Endodermal cell (in vitro differentiated cells): Measurements from ENCODE around the gene SDK2. TPM values are rescaled to one million over a fixed set of nuclear protein-coding genes. Genes with fewer than 3 reads are reported as not detected.

Experiments used
- DNase-seq: peaks from one replicate; pipeline ENCODE4 v3.0.0-alpha.2; 2017
- H3K27ac ChIP-seq: 2 replicates; pipeline ENCODE4 v1.5.1; 2013; ENCODE audit warnings: mild to moderate bottlenecking, low read depth, low read length, moderate library complexity
- H3K27me3 ChIP-seq: 2 replicates; pipeline ENCODE4 v1.6.1; 2013; ENCODE audit warnings: mild to moderate bottlenecking, low read length, moderate library complexity; ENCODE audit not compliant: insufficient read depth, control insufficient read depth, poor library complexity, severe bottlenecking
- H3K36me3 ChIP-seq: 2 replicates; pipeline ENCODE4 v1.7.0; 2013; ENCODE audit warnings: mild to moderate bottlenecking, low read length, moderate library complexity; ENCODE audit not compliant: control insufficient read depth, insufficient read depth
- H3K4me1 ChIP-seq: one replicate; pipeline ENCODE4 v1.7.0; 2013; ENCODE audit warnings: low read length; ENCODE audit not compliant: control insufficient read depth, insufficient read depth
- H3K4me3 ChIP-seq: 2 replicates; pipeline ENCODE4 v1.5.1; 2013; ENCODE audit warnings: mild to moderate bottlenecking, low read length, moderate library complexity
- H3K9ac ChIP-seq: 2 replicates; pipeline ENCODE4 v1.6.1; 2013; ENCODE audit warnings: mild to moderate bottlenecking, low read length, moderate library complexity; ENCODE audit not compliant: poor library complexity, severe bottlenecking; ENCODE audit errors: extremely low read depth
- H3K9me3 ChIP-seq: 2 replicates; pipeline ENCODE4 v1.6.1; 2013; ENCODE audit warnings: mild to moderate bottlenecking, low read length, moderate library complexity; ENCODE audit not compliant: control insufficient read depth
- H3K27ac Mint-ChIP-seq: 2 replicates; pipeline ENCODE4 v1.8.0; 2020; ENCODE audit warnings: mixed read lengths
- H3K27me3 Mint-ChIP-seq: 2 replicates; pipeline ENCODE4 v1.8.0; 2021; ENCODE audit warnings: mild to moderate bottlenecking, mixed read lengths; ENCODE audit not compliant: insufficient read depth
- H3K36me3 Mint-ChIP-seq: 2 replicates; pipeline ENCODE4 v1.8.0; 2020; ENCODE audit warnings: low read depth, mixed read lengths
- H3K4me1 Mint-ChIP-seq: 2 replicates; pipeline ENCODE4 v1.8.0; 2020; ENCODE audit warnings: mixed read lengths
- H3K4me3 Mint-ChIP-seq: 2 replicates; pipeline ENCODE4 v1.8.0; 2020; ENCODE audit warnings: mild to moderate bottlenecking, moderate library complexity, mixed read lengths
- H3K9me3 Mint-ChIP-seq: 2 replicates; pipeline ENCODE4 v1.8.0; 2020; ENCODE audit warnings: mild to moderate bottlenecking, mixed read lengths
- whole genome bisulfite sequencing, 2 experiments: methylation state at CpG; one replicate each; pipeline versions ENCODE4 v1.1.5 to v1.1.7; 2013; ENCODE audit warnings: missing lambda C conversion rate in 2 of 2, mixed read lengths in 1 of 2; ENCODE audit not compliant: insufficient coverage in 1 of 2, insufficient read length in 1 of 2; 5-methylcytosine and 5-hydroxymethylcytosine counted together
- total RNA-seq, 2 donors: library from RNA; stranded (reverse); fragmentation: NEBNext Ultra II Directional in 1 of 2; extraction: Animal tissue kit (Norgen Biotek cat#: 25700) in 1 of 2; gene quantifications; 2 replicates in 1 of 2; 3 replicates in 1 of 2; pipeline ENCODE4 v1.2.1, GENCODE V29; 2021
- TF ChIP-seq, protein P1 (sequence below): fragments of 200-600 bp; sonication (generic); conservative IDR thresholded peaks from 2 replicates; pipeline ENCODE4 v1.5.0; 2021; ENCODE audit warnings: antibody characterized with exemption, mild to moderate bottlenecking

SDK2 gene
- total RNA-seq, 2 donors from 2014 or later = 5.9 to 7.0 TPM

DNA sequence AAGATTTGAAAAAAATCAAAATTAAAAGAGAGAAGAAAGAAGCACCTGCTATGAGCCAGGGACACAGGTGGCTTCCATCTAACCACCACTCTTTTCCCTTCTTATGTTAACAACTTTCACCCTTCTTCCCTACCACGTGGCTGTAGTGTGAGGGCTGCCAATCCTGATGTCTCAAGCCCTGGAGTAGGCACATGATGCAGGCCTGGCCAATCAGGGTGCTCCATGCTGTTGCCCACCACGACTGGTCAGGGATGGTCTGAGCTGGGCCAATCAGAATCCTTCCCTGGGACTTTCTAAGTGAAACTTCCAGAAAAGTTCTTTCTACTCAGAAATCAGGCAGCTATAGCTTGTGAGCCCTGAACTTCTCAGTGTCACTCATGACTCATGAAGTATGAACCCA, 140.7 kb downstream of the SDK2 start:
- H3K36me3 Mint-ChIP-seq = peaks cover 3% of the 10 kb centered on the region
- peaks cover 3% of the 10 kb centered on the region for H3K27me3 Mint-ChIP-seq
- H3K27ac Mint-ChIP-seq = no peak overlapping the region
- Histone ChIP-seq H3K27me3 (peaks cover 8% of the 10 kb centered on the region), H3K4me3 (no peak overlapping the region), H3K36me3 (no peaks in the 10 kb centered on the region), H3K9me3 (no peaks in the 10 kb centered on the region), H3K4me1 (no peaks in the 10 kb centered on the region), H3K9ac (no peak overlapping the region), H3K27ac (no peak overlapping the region)
- TF ChIP-seq, protein P1, sequence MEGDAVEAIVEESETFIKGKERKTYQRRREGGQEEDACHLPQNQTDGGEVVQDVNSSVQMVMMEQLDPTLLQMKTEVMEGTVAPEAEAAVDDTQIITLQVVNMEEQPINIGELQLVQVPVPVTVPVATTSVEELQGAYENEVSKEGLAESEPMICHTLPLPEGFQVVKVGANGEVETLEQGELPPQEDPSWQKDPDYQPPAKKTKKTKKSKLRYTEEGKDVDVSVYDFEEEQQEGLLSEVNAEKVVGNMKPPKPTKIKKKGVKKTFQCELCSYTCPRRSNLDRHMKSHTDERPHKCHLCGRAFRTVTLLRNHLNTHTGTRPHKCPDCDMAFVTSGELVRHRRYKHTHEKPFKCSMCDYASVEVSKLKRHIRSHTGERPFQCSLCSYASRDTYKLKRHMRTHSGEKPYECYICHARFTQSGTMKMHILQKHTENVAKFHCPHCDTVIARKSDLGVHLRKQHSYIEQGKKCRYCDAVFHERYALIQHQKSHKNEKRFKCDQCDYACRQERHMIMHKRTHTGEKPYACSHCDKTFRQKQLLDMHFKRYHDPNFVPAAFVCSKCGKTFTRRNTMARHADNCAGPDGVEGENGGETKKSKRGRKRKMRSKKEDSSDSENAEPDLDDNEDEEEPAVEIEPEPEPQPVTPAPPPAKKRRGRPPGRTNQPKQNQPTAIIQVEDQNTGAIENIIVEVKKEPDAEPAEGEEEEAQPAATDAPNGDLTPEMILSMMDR = no peak
- H3K9me3 Mint-ChIP-seq = no peaks in the 10 kb centered on the region
- H3K4me3 Mint-ChIP-seq = no peak overlapping the region
- DNase-seq = no peak
- 41% methylated on average over 2 of the region's 2 CpGs; no CpG with 5 or more reads in 1 of the 2 experiments for whole genome bisulfite sequencing, 2 experiments
- peaks cover 14% of the 10 kb centered on the region for H3K4me1 Mint-ChIP-seq

DNA sequence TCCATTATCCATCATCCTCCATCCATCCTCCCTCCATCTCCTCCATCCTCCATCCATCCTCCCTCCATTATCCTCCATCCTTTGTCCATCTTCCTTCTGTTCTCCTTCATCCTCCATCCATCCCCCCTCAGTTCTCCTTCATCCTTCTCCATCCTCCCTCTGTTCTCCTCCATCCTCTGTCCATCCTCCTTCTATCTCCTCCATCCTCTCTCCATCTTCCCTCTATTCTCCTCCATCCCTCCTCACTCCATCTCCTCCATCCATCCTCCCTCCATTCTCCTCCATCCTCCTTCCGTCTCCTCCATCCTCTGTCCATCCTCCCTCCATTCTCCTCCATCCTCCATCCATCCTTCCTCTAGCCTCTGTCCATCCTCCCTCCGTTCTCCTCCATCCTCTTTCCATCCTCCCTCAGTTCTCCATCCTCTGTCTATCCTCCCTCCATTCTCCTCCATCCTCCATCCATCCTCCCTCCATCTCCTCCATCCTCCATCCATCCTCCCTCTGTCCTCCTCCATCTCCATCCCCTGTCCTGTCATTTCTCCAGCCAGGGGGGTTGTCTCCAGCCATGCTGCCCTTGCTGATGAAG, 143.7 kb downstream of the SDK2 start:
- Histone ChIP-seq H3K9me3 (no peaks in the 10 kb centered on the region), H3K4me3 (no peak overlapping the region), H3K36me3 (no peaks in the 10 kb centered on the region), H3K9ac (no peak overlapping the region), H3K27ac (no peak overlapping the region), H3K4me1 (no peaks in the 10 kb centered on the region), H3K27me3 (peaks cover 8% of the 10 kb centered on the region)
- Mint-ChIP-seq H3K36me3 (peaks cover 3% of the 10 kb centered on the region), H3K4me3 (no peak overlapping the region), H3K27ac (no peak overlapping the region), H3K27me3 (peaks cover 3% of the 10 kb centered on the region), H3K9me3 (no peaks in the 10 kb centered on the region), H3K4me1 (peaks cover 10% of the 10 kb centered on the region)
- no peak for DNase-seq
- TF ChIP-seq, protein P1 = no peak
- WGBS, 2 experiments = 62 to 65% methylated on average over 2 of the region's 2 CpGs

DNA sequence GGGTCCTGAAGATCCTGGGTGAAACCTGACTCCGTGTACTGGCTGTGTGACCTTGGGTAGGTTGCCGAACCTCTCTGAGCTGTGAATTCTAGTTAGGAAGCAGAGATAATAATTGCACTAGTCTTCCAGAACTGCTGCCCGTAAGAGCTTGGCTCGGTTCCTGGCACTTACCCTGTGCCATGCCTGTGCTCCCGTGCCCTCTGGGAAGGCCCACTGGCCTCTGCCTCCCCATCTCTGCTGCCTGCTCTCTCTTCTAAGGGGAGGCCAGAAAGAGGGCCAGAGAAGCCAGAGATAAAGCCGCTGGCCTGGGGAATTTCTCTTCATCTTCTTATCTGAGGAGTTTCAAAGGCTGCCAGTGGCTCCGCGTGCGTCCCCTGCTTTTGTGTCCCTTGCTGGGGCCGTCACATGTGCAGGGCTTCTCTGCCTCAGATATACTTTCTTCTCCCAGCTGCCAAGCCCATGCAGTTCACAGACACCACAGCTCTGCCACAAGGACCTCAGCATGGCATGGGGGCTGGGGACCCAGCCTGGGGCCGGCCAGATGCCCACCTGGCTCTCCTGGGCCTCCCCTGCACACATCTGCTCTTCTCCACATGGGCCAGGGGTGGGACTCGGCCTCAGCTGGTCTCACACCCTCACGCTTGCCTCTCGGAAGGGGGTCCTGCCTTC, 145.2 kb downstream of the SDK2 start:
- Histone ChIP-seq H3K4me1 (no peaks in the 10 kb centered on the region), H3K4me3 (no peak overlapping the region), H3K9ac (no peak overlapping the region), H3K27ac (no peak overlapping the region), H3K36me3 (no peaks in the 10 kb centered on the region), H3K9me3 (no peaks in the 10 kb centered on the region), H3K27me3 (peaks cover 8% of the 10 kb centered on the region)
- peaks cover 2% of the 10 kb centered on the region for H3K36me3 Mint-ChIP-seq
- H3K9me3 Mint-ChIP-seq = no peaks in the 10 kb centered on the region
- peaks cover 10% of the 10 kb centered on the region for H3K4me1 Mint-ChIP-seq
- no peak overlapping the region for H3K4me3 Mint-ChIP-seq
- DNase-seq = no peak
- H3K27ac Mint-ChIP-seq = no peak overlapping the region
- peaks cover 3% of the 10 kb centered on the region for H3K27me3 Mint-ChIP-seq
- WGBS, 2 experiments = 86 to 91% methylated on average over 9 to 14 of the region's 14 CpGs
- TF ChIP-seq, protein P1 = no peak
